HEK293 (cell line): ENCODE data around the gene FGB.

Experiments
- CTCF ChIA-PET: fragments of 350-600 bp; formaldehyde crosslinking; extraction: SDS; loops from one replicate; lab custom pipeline; 2021; ENCODE audit warnings: antibody characterized with exemption; lab: Yijun Ruan, JAX
- POLR2A ChIA-PET: fragments of 300-600 bp; formaldehyde crosslinking; extraction: SDS; loops from one replicate; lab custom pipeline; 2020; ENCODE audit warnings: antibody characterized with exemption, inconsistent platforms; lab: Yijun Ruan, JAX
- H3K27ac ChIP-seq: fragments of 200-500 bp; sonication (Bioruptor generic); 2 replicates; pipeline ENCODE4 v1.5.1; 2014; ENCODE audit warnings: low read depth, low read length, control low read depth, inconsistent platforms; ENCODE audit errors: extremely low read depth
- H3K36me3 ChIP-seq, 2 experiments: fragments of 200-500 bp in 1 of 2; sonication (Bioruptor generic) in 1 of 2; 1 replicate in 1 of 2; 2 replicates in 1 of 2; pipeline ENCODE4 v1.5.1; 2014 to 2017; ENCODE audit warnings: inconsistent platforms in 2 of 2, low read length in 2 of 2; ENCODE audit not compliant: control insufficient read depth in 2 of 2, insufficient read depth in 1 of 2
- H3K4me1 ChIP-seq: fragments of 200-500 bp; sonication (Bioruptor generic); 2 replicates; pipeline ENCODE4 v1.5.1; 2014; ENCODE audit warnings: mild to moderate bottlenecking, low read length, inconsistent platforms; ENCODE audit not compliant: control insufficient read depth, insufficient read depth
- H3K4me3 ChIP-seq: 2 replicates; pipeline ENCODE4 v1.5.1; 2011; ENCODE audit warnings: low read depth, mild to moderate bottlenecking, control low read depth, low read length, moderate library complexity
- H3K9me3 ChIP-seq: fragments of 200-500 bp; sonication (Bioruptor generic); 2 replicates; pipeline ENCODE4 v1.5.1; 2014; ENCODE audit warnings: low read depth, low read length, inconsistent platforms; ENCODE audit not compliant: control insufficient read depth, insufficient read depth
- HOXC10 ChIP-seq: sonication (generic); formaldehyde crosslinking; IDR thresholded peaks from 2 replicates; pipeline ENCODE4 v1.8.1; 2023; ENCODE audit warnings: mild to moderate bottlenecking, missing genetic modification reagents
- YY1 ChIP-seq: fragments of 450-650 bp; formaldehyde crosslinking; IDR thresholded peaks from 2 replicates; pipeline ENCODE4 v1.5.1; 2018; ENCODE audit warnings: missing biosample characterization, missing genetic modification characterization
- ZBTB48 ChIP-seq: fragments of 450-650 bp; formaldehyde crosslinking; IDR thresholded peaks from 2 replicates; pipeline ENCODE4 v1.5.1; 2016; ENCODE audit warnings: missing biosample characterization, missing genetic modification characterization
- ZFP37 ChIP-seq: fragments of 450-650 bp; formaldehyde crosslinking; IDR thresholded peaks from 2 replicates; pipeline ENCODE4 v1.5.1; 2016; ENCODE audit warnings: missing biosample characterization, missing genetic modification characterization
- ZNF155 ChIP-seq: fragments of 450-650 bp; formaldehyde crosslinking; IDR thresholded peaks from 2 replicates; pipeline ENCODE4 v1.5.1; 2016; ENCODE audit warnings: missing biosample characterization, missing genetic modification characterization
- TF ChIP-seq, protein P1 (sequence below): fragments of 450-650 bp; formaldehyde crosslinking; IDR thresholded peaks from 2 replicates; pipeline ENCODE4 v1.5.1; 2016; ENCODE audit warnings: missing biosample characterization, missing genetic modification characterization, borderline replicate concordance
- TF ChIP-seq, protein P2 (sequence below): fragments of 450-650 bp; formaldehyde crosslinking; IDR thresholded peaks from 2 replicates; pipeline ENCODE4 v1.5.1; 2016; ENCODE audit warnings: missing biosample characterization, missing genetic modification characterization
- TF ChIP-seq, protein P3 (sequence below): fragments of 450-650 bp; formaldehyde crosslinking; IDR thresholded peaks from 2 replicates; pipeline ENCODE4 v1.5.1; 2016; ENCODE audit warnings: missing biosample characterization, missing genetic modification characterization, borderline replicate concordance
- TF ChIP-seq, protein P4 (sequence below): fragments of 450-650 bp; formaldehyde crosslinking; IDR thresholded peaks from 2 replicates; pipeline ENCODE4 v1.5.1; 2016; ENCODE audit warnings: missing biosample characterization, missing genetic modification characterization, borderline replicate concordance
- TF ChIP-seq, protein P5 (sequence below): fragments of 450-650 bp; formaldehyde crosslinking; IDR thresholded peaks from 2 replicates; pipeline ENCODE4 v1.5.1; 2016; ENCODE audit warnings: missing biosample characterization, missing genetic modification characterization
- TF ChIP-seq, protein P6 (sequence below): fragments of 450-650 bp; formaldehyde crosslinking; IDR thresholded peaks from 2 replicates; pipeline ENCODE4 v1.5.1; 2016; ENCODE audit warnings: missing biosample characterization, missing genetic modification characterization

The FGB gene

DNA sequence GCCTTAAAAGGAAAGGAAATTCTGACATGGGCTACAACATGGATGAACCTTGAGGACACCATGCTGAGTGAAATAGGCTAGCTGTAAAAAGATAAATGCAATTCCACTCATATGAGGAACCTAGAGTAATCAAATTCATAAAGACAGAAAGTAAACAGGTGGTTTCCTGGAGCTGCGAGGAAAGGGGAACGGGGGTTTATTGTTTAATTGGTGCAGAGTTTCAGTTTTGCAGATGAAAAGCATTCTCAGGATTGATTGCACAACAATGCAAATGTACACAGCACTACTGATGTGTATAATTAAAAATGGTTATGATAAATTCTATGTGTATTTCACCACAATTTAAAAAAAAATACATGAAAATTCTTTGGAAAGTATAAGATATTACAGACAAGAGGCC lies 36.7 kb upstream of the FGB start (continued):
- TF ChIP-seq, protein P1, sequence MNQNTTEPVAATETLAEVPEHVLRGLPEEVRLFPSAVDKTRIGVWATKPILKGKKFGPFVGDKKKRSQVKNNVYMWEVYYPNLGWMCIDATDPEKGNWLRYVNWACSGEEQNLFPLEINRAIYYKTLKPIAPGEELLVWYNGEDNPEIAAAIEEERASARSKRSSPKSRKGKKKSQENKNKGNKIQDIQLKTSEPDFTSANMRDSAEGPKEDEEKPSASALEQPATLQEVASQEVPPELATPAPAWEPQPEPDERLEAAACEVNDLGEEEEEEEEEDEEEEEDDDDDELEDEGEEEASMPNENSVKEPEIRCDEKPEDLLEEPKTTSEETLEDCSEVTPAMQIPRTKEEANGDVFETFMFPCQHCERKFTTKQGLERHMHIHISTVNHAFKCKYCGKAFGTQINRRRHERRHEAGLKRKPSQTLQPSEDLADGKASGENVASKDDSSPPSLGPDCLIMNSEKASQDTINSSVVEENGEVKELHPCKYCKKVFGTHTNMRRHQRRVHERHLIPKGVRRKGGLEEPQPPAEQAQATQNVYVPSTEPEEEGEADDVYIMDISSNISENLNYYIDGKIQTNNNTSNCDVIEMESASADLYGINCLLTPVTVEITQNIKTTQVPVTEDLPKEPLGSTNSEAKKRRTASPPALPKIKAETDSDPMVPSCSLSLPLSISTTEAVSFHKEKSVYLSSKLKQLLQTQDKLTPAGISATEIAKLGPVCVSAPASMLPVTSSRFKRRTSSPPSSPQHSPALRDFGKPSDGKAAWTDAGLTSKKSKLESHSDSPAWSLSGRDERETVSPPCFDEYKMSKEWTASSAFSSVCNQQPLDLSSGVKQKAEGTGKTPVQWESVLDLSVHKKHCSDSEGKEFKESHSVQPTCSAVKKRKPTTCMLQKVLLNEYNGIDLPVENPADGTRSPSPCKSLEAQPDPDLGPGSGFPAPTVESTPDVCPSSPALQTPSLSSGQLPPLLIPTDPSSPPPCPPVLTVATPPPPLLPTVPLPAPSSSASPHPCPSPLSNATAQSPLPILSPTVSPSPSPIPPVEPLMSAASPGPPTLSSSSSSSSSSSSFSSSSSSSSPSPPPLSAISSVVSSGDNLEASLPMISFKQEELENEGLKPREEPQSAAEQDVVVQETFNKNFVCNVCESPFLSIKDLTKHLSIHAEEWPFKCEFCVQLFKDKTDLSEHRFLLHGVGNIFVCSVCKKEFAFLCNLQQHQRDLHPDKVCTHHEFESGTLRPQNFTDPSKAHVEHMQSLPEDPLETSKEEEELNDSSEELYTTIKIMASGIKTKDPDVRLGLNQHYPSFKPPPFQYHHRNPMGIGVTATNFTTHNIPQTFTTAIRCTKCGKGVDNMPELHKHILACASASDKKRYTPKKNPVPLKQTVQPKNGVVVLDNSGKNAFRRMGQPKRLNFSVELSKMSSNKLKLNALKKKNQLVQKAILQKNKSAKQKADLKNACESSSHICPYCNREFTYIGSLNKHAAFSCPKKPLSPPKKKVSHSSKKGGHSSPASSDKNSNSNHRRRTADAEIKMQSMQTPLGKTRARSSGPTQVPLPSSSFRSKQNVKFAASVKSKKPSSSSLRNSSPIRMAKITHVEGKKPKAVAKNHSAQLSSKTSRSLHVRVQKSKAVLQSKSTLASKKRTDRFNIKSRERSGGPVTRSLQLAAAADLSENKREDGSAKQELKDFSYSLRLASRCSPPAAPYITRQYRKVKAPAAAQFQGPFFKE (tag by site-specific recombination) = no peak

DNA sequence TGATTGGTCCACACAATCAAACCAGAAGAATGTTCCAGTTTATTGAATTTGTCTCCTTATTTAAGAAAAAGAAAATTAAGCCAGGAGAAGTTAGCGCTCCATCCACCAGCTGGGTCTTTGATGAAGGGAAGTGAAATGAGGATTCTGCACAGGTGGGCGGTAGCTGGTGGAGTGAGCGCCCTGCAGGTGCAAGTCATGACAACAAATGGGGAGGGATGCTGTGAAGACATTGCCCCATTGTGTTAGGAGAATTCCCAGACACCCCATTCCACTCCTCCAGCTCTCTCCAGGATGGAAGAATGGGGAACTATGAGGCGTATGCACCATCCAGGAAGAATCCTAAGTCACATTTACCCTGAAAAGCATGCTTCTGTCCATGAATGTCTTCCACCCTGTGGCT lies 35.5 kb upstream of the FGB start:
- H3K4me1 ChIP-seq = no peaks in the 10 kb centered on the region
- CTCF ChIA-PET = no interaction called here
- no peaks in the 10 kb centered on the region for H3K9me3 ChIP-seq
- H3K27ac ChIP-seq = no peak overlapping the region
- POLR2A ChIA-PET = no interaction called here
- TF ChIP-seq, protein P2, sequence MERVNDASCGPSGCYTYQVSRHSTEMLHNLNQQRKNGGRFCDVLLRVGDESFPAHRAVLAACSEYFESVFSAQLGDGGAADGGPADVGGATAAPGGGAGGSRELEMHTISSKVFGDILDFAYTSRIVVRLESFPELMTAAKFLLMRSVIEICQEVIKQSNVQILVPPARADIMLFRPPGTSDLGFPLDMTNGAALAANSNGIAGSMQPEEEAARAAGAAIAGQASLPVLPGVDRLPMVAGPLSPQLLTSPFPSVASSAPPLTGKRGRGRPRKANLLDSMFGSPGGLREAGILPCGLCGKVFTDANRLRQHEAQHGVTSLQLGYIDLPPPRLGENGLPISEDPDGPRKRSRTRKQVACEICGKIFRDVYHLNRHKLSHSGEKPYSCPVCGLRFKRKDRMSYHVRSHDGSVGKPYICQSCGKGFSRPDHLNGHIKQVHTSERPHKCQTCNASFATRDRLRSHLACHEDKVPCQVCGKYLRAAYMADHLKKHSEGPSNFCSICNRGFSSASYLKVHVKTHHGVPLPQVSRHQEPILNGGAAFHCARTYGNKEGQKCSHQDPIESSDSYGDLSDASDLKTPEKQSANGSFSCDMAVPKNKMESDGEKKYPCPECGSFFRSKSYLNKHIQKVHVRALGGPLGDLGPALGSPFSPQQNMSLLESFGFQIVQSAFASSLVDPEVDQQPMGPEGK (tag by site-specific recombination) = no peak
- TF ChIP-seq, protein P3, sequence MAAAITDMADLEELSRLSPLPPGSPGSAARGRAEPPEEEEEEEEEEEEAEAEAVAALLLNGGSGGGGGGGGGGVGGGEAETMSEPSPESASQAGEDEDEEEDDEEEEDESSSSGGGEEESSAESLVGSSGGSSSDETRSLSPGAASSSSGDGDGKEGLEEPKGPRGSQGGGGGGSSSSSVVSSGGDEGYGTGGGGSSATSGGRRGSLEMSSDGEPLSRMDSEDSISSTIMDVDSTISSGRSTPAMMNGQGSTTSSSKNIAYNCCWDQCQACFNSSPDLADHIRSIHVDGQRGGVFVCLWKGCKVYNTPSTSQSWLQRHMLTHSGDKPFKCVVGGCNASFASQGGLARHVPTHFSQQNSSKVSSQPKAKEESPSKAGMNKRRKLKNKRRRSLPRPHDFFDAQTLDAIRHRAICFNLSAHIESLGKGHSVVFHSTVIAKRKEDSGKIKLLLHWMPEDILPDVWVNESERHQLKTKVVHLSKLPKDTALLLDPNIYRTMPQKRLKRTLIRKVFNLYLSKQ (tag by site-specific recombination) = no peak
- TF ChIP-seq ZBTB48 = no peak
- TF ChIP-seq, protein P4, sequence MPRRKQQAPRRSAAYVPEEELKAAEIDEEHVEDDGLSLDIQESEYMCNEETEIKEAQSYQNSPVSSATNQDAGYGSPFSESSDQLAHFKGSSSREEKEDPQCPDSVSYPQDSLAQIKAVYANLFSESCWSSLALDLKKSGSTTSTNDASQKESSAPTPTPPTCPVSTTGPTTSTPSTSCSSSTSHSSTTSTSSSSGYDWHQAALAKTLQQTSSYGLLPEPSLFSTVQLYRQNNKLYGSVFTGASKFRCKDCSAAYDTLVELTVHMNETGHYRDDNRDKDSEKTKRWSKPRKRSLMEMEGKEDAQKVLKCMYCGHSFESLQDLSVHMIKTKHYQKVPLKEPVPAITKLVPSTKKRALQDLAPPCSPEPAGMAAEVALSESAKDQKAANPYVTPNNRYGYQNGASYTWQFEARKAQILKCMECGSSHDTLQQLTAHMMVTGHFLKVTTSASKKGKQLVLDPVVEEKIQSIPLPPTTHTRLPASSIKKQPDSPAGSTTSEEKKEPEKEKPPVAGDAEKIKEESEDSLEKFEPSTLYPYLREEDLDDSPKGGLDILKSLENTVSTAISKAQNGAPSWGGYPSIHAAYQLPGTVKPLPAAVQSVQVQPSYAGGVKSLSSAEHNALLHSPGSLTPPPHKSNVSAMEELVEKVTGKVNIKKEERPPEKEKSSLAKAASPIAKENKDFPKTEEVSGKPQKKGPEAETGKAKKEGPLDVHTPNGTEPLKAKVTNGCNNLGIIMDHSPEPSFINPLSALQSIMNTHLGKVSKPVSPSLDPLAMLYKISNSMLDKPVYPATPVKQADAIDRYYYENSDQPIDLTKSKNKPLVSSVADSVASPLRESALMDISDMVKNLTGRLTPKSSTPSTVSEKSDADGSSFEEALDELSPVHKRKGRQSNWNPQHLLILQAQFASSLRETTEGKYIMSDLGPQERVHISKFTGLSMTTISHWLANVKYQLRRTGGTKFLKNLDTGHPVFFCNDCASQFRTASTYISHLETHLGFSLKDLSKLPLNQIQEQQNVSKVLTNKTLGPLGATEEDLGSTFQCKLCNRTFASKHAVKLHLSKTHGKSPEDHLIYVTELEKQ (tag by site-specific recombination) = no peak
- TF ChIP-seq, protein P5, sequence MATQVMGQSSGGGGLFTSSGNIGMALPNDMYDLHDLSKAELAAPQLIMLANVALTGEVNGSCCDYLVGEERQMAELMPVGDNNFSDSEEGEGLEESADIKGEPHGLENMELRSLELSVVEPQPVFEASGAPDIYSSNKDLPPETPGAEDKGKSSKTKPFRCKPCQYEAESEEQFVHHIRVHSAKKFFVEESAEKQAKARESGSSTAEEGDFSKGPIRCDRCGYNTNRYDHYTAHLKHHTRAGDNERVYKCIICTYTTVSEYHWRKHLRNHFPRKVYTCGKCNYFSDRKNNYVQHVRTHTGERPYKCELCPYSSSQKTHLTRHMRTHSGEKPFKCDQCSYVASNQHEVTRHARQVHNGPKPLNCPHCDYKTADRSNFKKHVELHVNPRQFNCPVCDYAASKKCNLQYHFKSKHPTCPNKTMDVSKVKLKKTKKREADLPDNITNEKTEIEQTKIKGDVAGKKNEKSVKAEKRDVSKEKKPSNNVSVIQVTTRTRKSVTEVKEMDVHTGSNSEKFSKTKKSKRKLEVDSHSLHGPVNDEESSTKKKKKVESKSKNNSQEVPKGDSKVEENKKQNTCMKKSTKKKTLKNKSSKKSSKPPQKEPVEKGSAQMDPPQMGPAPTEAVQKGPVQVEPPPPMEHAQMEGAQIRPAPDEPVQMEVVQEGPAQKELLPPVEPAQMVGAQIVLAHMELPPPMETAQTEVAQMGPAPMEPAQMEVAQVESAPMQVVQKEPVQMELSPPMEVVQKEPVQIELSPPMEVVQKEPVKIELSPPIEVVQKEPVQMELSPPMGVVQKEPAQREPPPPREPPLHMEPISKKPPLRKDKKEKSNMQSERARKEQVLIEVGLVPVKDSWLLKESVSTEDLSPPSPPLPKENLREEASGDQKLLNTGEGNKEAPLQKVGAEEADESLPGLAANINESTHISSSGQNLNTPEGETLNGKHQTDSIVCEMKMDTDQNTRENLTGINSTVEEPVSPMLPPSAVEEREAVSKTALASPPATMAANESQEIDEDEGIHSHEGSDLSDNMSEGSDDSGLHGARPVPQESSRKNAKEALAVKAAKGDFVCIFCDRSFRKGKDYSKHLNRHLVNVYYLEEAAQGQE (tag by site-specific recombination) = no peak
- TF ChIP-seq YY1 (tag by site-specific recombination) = no peak
- no peak for TF ChIP-seq ZNF155 (tag by site-specific recombination)
- TF ChIP-seq HOXC10 (CRISPR knock-in tag) = no peak
- TF ChIP-seq, protein P6, sequence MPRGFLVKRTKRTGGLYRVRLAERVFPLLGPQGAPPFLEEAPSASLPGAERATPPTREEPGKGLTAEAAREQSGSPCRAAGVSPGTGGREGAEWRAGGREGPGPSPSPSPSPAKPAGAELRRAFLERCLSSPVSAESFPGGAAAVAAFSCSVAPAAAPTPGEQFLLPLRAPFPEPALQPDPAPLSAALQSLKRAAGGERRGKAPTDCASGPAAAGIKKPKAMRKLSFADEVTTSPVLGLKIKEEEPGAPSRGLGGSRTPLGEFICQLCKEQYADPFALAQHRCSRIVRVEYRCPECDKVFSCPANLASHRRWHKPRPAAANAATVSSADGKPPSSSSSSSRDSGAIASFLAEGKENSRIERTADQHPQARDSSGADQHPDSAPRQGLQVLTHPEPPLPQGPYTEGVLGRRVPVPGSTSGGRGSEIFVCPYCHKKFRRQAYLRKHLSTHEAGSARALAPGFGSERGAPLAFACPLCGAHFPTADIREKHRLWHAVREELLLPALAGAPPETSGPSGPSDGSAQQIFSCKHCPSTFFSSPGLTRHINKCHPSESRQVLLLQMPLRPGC (tag by site-specific recombination) = no peak
- no peak for TF ChIP-seq ZFP37 (tag by site-specific recombination)
- H3K4me3 ChIP-seq = no peak overlapping the region
- H3K36me3 ChIP-seq = no peaks in the 10 kb centered on the region
